ENCODE data around the gene DAPP1. TPM values are rescaled to one million over a fixed set of nuclear protein-coding genes. Genes with fewer than 3 reads are reported as not detected.

The DAPP1 gene
- total and polyA plus RNA-seq, 2 experiments from 2014 or later: not detected

DNA sequence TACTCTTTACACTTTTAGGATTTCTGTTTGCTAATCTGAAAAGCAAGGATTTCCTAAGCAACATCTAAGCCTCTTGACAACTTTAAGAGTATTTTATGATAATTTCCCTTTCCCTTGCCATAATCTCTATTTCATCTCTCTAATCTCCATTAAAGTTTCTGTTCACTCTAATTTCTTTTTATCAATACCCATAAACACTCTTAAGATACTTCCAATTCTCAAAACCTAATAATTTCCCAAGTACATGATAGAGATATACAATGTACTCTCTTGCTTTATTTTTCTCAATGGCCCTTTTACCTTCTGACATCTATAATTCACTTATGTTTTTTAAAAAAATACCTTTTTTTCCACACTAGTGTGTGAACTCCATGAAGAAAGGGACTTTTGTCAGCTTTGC, 26.8 kb downstream of the DAPP1 start (continued):
- TF ChIP-seq, protein P1, sequence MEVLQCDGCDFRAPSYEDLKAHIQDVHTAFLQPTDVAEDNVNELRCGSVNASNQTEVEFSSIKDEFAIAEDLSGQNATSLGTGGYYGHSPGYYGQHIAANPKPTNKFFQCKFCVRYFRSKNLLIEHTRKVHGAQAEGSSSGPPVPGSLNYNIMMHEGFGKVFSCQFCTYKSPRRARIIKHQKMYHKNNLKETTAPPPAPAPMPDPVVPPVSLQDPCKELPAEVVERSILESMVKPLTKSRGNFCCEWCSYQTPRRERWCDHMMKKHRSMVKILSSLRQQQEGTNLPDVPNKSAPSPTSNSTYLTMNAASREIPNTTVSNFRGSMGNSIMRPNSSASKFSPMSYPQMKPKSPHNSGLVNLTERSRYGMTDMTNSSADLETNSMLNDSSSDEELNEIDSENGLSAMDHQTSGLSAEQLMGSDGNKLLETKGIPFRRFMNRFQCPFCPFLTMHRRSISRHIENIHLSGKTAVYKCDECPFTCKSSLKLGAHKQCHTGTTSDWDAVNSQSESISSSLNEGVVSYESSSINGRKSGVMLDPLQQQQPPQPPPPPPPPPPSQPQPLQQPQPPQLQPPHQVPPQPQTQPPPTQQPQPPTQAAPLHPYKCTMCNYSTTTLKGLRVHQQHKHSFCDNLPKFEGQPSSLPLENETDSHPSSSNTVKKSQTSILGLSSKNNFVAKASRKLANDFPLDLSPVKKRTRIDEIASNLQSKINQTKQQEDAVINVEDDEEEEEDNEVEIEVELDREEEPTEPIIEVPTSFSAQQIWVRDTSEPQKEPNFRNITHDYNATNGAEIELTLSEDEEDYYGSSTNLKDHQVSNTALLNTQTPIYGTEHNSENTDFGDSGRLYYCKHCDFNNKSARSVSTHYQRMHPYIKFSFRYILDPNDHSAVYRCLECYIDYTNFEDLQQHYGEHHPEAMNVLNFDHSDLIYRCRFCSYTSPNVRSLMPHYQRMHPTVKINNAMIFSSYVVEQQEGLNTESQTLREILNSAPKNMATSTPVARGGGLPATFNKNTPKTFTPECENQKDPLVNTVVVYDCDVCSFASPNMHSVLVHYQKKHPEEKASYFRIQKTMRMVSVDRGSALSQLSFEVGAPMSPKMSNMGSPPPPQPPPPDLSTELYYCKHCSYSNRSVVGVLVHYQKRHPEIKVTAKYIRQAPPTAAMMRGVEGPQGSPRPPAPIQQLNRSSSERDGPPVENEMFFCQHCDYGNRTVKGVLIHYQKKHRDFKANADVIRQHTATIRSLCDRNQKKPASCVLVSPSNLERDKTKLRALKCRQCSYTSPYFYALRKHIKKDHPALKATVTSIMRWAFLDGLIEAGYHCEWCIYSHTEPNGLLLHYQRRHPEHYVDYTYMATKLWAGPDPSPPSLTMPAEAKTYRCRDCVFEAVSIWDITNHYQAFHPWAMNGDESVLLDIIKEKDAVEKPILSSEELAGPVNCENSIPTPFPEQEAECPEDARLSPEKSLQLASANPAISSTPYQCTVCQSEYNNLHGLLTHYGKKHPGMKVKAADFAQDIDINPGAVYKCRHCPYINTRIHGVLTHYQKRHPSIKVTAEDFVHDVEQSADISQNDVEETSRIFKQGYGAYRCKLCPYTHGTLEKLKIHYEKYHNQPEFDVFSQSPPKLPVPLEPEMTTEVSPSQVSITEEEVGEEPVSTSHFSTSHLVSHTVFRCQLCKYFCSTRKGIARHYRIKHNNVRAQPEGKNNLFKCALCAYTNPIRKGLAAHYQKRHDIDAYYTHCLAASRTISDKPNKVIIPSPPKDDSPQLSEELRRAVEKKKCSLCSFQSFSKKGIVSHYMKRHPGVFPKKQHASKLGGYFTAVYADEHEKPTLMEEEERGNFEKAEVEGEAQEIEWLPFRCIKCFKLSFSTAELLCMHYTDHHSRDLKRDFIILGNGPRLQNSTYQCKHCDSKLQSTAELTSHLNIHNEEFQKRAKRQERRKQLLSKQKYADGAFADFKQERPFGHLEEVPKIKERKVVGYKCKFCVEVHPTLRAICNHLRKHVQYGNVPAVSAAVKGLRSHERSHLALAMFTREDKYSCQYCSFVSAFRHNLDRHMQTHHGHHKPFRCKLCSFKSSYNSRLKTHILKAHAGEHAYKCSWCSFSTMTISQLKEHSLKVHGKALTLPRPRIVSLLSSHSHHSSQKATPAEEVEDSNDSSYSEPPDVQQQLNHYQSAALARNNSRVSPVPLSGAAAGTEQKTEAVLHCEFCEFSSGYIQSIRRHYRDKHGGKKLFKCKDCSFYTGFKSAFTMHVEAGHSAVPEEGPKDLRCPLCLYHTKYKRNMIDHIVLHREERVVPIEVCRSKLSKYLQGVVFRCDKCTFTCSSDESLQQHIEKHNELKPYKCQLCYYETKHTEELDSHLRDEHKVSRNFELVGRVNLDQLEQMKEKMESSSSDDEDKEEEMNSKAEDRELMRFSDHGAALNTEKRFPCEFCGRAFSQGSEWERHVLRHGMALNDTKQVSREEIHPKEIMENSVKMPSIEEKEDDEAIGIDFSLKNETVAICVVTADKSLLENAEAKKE (CRISPR knock-in tag; IDR thresholded peaks at IDR 0.05): no peak
- TF ChIP-seq REST (IDR thresholded peaks at IDR 0.05; ENCODE audit: unreplicated experiment): no peak
- TF ChIP-seq, protein P2, sequence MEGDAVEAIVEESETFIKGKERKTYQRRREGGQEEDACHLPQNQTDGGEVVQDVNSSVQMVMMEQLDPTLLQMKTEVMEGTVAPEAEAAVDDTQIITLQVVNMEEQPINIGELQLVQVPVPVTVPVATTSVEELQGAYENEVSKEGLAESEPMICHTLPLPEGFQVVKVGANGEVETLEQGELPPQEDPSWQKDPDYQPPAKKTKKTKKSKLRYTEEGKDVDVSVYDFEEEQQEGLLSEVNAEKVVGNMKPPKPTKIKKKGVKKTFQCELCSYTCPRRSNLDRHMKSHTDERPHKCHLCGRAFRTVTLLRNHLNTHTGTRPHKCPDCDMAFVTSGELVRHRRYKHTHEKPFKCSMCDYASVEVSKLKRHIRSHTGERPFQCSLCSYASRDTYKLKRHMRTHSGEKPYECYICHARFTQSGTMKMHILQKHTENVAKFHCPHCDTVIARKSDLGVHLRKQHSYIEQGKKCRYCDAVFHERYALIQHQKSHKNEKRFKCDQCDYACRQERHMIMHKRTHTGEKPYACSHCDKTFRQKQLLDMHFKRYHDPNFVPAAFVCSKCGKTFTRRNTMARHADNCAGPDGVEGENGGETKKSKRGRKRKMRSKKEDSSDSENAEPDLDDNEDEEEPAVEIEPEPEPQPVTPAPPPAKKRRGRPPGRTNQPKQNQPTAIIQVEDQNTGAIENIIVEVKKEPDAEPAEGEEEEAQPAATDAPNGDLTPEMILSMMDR (conservative IDR thresholded peaks at IDR 0.05; ENCODE audit: low read depth in 2 of 2): no peak
- TF ChIP-seq ZNF114 (CRISPR knock-in tag; IDR thresholded peaks at IDR 0.05): no peak
- TF ChIP-seq EZH2 (IDR thresholded peaks at IDR 0.05; ENCODE audit: low read depth, unreplicated experiment): no peak
- TF ChIP-seq EZH2phosphoT487 (IDR thresholded peaks at IDR 0.05; ENCODE audit: unreplicated experiment): no peak
- no peak for TF ChIP-seq STAT1 (IDR thresholded peaks at IDR 0.05; ENCODE audit: unreplicated experiment)
- TF ChIP-seq POLR2AphosphoS5 (IDR thresholded peaks at IDR 0.05; ENCODE audit: low read depth): no peak
- TF ChIP-seq JUNB (IDR thresholded peaks at IDR 0.05; ENCODE audit: unreplicated experiment): no peak

All from GM23338 (cell line).